IPS DF 6.9 (cell line): Measurements from ENCODE around the gene EFL1.
"Not testable (repeated sequence)": the region's sequence is repeated elsewhere in the genome, so short reads cannot be mapped to it uniquely, and the experiment has no call there.

Source experiments
- DNase-seq: peaks from one replicate; pipeline ENCODE4 v3.0.0-alpha.2; 2013; ENCODE audit warnings: low read depth, low spot score
- H3K27ac ChIP-seq: one replicate; pipeline ENCODE4 v1.5.1; 2013; ENCODE audit warnings: low read length, control low read depth
- H3K27me3 ChIP-seq: 2 replicates; pipeline ENCODE4 v1.6.1; 2013; ENCODE audit warnings: mild to moderate bottlenecking, low read length; ENCODE audit not compliant: control insufficient read depth, insufficient read depth
- H3K36me3 ChIP-seq: 2 replicates; pipeline ENCODE4 v1.6.1; 2013; ENCODE audit warnings: low read length; ENCODE audit not compliant: control insufficient read depth, insufficient read depth
- H3K4me1 ChIP-seq: 2 replicates; pipeline ENCODE4 v1.6.1; 2013; ENCODE audit warnings: low read length; ENCODE audit not compliant: control insufficient read depth, insufficient read depth
- H3K4me3 ChIP-seq: 2 replicates; pipeline ENCODE4 v1.5.1; 2013; ENCODE audit warnings: mild to moderate bottlenecking, low read length
- H3K9me3 ChIP-seq: 2 replicates; pipeline ENCODE4 v1.6.1; 2013; ENCODE audit warnings: low read length, inconsistent platforms; ENCODE audit not compliant: control insufficient read depth, insufficient read depth
- WGBS: extraction: QIAGEN DNeasy Blood & Tissue Kit; methylation state at CpG from one replicate; pipeline ENCODE4 v1.1.7; 2013; ENCODE audit warnings: mixed read lengths, missing lambda C conversion rate; ENCODE audit not compliant: insufficient read length, insufficient coverage; 5-methylcytosine and 5-hydroxymethylcytosine counted together

The EFL1 gene

DNA sequence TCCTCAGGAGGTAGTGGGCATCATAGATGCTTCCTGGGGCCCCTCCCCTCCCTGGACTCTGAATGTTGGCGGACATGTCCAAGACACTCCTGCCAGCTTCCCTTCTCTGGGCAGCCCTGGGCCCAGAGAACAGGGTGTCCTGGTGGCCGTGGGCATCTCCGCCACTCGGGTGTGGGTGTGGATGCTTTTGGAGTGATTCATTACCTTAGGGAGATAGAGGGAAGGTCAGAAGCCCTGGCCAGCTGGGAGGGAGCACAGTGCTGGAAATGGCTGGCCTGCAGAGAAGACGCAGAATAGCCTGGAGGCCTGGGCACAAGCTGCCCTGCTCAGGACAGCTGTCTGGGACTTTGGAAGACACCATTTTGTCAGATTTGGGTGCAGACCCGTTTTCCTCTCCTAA lies 37.8 kb upstream of the EFL1 start:
- WGBS, result no CpG with 5 or more reads among the region's 6 CpGs
- H3K27ac ChIP-seq, H3K27me3 ChIP-seq, H3K4me1 ChIP-seq, H3K4me3 ChIP-seq, DNase-seq, H3K9me3 ChIP-seq, H3K36me3 ChIP-seq: not testable (repeated sequence)

- not testable (repeated sequence) for H3K27me3 ChIP-seq, H3K27ac ChIP-seq, DNase-seq, H3K4me3 ChIP-seq, H3K9me3 ChIP-seq, H3K36me3 ChIP-seq, H3K4me1 ChIP-seq
- no CpG with 5 or more reads among the region's 6 CpGs for WGBS
Measured at GRCh38 chr15:82299511-82299914, 37.0 kb upstream of the EFL1 start.

DNA sequence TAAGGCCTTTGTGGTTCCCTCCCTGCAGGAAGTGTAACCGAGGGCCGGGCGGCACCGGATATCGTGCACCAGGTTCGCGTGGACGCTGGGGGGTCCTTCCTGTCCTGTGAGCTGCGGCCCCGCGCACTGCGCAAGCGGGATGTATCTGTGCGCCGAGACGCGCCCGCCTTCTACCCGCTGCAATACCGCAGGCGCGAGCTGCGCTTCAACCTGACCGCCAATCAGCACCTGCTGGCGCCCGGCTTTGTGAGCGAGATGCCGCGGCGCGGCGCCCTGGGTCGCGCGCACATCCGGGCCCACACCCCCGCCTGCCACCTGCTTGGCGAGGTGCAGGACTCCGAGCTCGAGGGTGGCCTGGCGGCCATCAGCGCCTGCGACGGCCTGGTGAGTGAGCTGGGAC lies 36.0 kb upstream of the EFL1 start:
- Histone ChIP-seq H3K36me3 (no peaks in the 10 kb centered on the region), H3K4me1 (peaks cover 2% of the 10 kb centered on the region; the same call in 1 of the 2 replicates), H3K9me3 (no peaks in the 10 kb centered on the region), H3K4me3 (no peak overlapping the region), H3K27ac (no peak overlapping the region), H3K27me3 (no peaks in the 10 kb centered on the region)
- no peak for DNase-seq
- no CpG with 5 or more reads among the region's 44 CpGs for WGBS

GRCh38 chr15:82298032-82298431 lies 35.5 kb upstream of the EFL1 start:
- Histone ChIP-seq H3K4me3 (no peak overlapping the region), H3K27me3 (no peaks in the 10 kb centered on the region), H3K4me1 (peaks cover 2% of the 10 kb centered on the region; the same call in 1 of the 2 replicates), H3K9me3 (no peaks in the 10 kb centered on the region), H3K27ac (no peak overlapping the region), H3K36me3 (no peaks in the 10 kb centered on the region)
- no CpG with 5 or more reads among the region's 13 CpGs for WGBS
- DNase-seq, result no peak

- Histone ChIP-seq H3K4me3 (no peak overlapping the region), H3K9me3 (no peaks in the 10 kb centered on the region), H3K36me3 (no peaks in the 10 kb centered on the region), H3K27me3 (no peaks in the 10 kb centered on the region), H3K4me1 (peaks cover 2% of the 10 kb centered on the region; the same call in 1 of the 2 replicates), H3K27ac (no peak overlapping the region)
- DNase-seq, result no peak
- no CpG with 5 or more reads among the region's 5 CpGs for WGBS
Measured at GRCh38 chr15:82297546-82297945, 35.0 kb upstream of the EFL1 start.

GRCh38 chr15:82294061-82294690 lies 31.6 kb upstream of the EFL1 start:
- peaks cover 2% of the 10 kb centered on the region; the same call in 1 of the 2 replicates for H3K4me1 ChIP-seq
- H3K27me3 ChIP-seq, result no peaks in the 10 kb centered on the region
- no peak overlapping the region for H3K4me3 ChIP-seq
- H3K9me3 ChIP-seq, result no peaks in the 10 kb centered on the region
- H3K36me3 ChIP-seq, result no peaks in the 10 kb centered on the region
- no CpG with 5 or more reads among the region's 11 CpGs for WGBS
- DNase-seq, result no peak
- no peak overlapping the region for H3K27ac ChIP-seq

DNA sequence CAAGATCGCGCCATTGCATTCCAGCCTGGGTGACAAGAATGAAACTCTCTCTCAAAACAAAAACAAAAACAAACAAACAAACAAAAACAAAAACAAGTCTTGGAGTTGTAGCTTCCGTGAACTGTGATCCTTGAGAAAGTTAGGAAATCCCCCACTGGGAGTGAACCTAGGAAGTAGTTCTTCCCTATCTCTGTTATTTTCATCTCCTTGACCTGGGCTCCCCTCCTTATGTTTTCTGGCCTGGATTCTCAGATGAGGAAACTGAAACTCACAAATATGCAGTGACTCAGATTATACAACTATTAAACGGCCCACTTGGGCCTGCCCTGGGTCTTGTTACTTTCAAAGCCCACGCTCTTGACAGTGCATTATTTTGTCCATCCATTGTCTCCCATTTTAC lies 29.7 kb upstream of the EFL1 start:
- Histone ChIP-seq H3K27ac (no peak overlapping the region), H3K9me3 (no peaks in the 10 kb centered on the region), H3K36me3 (no peaks in the 10 kb centered on the region), H3K4me1 (peaks cover 2% of the 10 kb centered on the region; the same call in 1 of the 2 replicates), H3K4me3 (no peak overlapping the region), H3K27me3 (no peaks in the 10 kb centered on the region)
- no peak for DNase-seq
- WGBS, result no CpG with 5 or more reads among the region's 5 CpGs

GRCh38 chr15:82288202-82288601 lies 25.7 kb upstream of the EFL1 start:
- not testable (repeated sequence) for H3K36me3 ChIP-seq, H3K27ac ChIP-seq, H3K4me1 ChIP-seq, H3K27me3 ChIP-seq, H3K9me3 ChIP-seq, H3K4me3 ChIP-seq, DNase-seq
- no CpG with 5 or more reads among the region's 2 CpGs for WGBS

GRCh38 chr15:82286475-82286874 lies 23.9 kb upstream of the EFL1 start:
- not testable (repeated sequence) for H3K4me1 ChIP-seq, H3K36me3 ChIP-seq, H3K9me3 ChIP-seq, H3K27ac ChIP-seq, DNase-seq, H3K27me3 ChIP-seq, H3K4me3 ChIP-seq
- no CpG with 5 or more reads among the region's 4 CpGs for WGBS

DNA sequence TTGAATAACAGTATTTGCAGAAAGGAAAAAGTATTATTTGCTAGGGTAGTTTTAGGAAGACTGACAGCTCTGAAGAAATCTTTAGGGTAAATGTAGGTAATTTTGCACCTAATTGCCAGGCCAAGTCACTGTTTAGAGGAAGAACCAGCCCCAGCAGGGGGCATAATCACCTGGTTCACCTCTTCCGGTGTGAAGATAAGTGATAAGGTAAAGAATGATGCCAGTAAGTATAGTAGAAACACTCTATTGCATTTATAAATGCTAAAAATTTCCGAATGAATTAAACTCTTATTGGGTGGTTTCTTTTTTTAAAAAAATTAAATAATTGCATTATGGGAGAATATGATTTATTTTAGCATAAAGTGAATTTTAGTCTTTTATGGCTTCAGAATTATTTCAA lies 21.8 kb upstream of the EFL1 start:
- H3K36me3 ChIP-seq, H3K9me3 ChIP-seq, H3K4me3 ChIP-seq, H3K27ac ChIP-seq, H3K4me1 ChIP-seq, H3K27me3 ChIP-seq, DNase-seq: not testable (repeated sequence)
- WGBS, result no CpG with 5 or more reads among the region's 2 CpGs

- H3K27me3 ChIP-seq, DNase-seq, H3K36me3 ChIP-seq, H3K9me3 ChIP-seq, H3K4me3 ChIP-seq, H3K4me1 ChIP-seq, H3K27ac ChIP-seq: not testable (repeated sequence)
- whole genome bisulfite sequencing, result no CpG with 5 or more reads among the region's 4 CpGs
Measured at GRCh38 chr15:82282386-82282785, 19.9 kb upstream of the EFL1 start.
